GM19372 (cell line): ENCODE data around the gene MALAT1.

Experiments used
- ATAC-seq: cut with Tn5 transposase; IDR thresholded peaks from one replicate; pipeline ENCODE4 v1.9.1; 2021; ENCODE audit warnings: mild to moderate bottlenecking, low read depth, moderate library complexity; ENCODE audit not compliant: unreplicated experiment

MALAT1 gene

DNA sequence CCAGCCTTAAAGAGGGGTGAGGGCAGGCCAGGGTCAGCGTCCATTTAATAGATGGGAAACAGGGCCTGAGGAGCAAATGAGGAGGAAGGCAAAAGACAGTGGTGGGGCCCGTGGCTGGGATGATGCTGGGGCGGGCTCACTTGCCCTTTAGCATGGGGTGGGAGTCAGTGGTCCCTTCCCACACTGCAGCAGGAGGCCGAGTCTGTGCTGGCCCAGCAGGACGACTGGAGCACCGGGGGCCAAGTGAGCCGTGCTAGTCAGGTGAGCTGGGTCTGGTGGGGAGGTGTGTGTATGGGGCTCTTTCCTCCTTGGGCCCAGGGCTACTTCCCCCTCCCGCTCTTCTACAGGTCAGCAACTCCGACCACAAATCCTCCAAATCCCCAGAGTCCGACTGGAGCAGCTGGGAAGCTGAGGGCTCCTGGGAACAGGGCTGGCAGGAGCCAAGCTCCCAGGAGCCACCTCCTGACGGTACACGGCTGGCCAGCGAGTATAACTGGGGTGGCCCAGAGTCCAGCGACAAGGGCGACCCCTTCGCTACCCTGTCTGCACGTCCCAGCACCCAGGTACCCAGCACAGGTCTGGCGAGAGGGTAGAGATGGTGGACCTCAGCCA lies 38.9 kb downstream of the MALAT1 start:
- ATAC-seq: no peak

DNA sequence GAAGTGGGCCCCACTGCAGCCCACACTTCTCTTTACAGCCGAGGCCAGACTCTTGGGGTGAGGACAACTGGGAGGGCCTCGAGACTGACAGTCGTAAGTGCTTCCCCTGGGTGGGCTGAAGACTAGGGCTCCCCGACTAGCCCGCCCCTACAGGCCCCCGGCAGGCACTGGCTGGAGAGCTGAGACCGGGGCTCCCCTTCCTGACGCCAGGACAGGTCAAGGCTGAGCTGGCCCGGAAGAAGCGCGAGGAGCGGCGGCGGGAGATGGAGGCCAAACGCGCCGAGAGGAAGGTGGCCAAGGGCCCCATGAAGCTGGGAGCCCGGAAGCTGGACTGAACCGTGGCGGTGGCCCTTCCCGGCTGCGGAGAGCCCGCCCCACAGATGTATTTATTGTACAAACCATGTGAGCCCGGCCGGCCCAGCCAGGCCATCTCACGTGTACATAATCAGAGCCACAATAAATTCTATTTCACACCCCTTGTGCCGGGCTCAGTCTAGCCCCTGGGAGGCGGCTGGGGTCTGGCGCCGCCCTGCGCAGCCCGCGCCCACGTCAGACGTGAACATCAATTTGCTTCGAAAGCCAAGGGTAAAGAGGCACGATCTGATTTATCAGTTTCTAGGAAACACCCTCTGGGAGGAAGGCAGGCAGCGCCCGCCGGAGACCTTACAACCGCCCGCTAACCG lies 39.5 kb downstream of the MALAT1 start:
- no peak for ATAC-seq

DNA sequence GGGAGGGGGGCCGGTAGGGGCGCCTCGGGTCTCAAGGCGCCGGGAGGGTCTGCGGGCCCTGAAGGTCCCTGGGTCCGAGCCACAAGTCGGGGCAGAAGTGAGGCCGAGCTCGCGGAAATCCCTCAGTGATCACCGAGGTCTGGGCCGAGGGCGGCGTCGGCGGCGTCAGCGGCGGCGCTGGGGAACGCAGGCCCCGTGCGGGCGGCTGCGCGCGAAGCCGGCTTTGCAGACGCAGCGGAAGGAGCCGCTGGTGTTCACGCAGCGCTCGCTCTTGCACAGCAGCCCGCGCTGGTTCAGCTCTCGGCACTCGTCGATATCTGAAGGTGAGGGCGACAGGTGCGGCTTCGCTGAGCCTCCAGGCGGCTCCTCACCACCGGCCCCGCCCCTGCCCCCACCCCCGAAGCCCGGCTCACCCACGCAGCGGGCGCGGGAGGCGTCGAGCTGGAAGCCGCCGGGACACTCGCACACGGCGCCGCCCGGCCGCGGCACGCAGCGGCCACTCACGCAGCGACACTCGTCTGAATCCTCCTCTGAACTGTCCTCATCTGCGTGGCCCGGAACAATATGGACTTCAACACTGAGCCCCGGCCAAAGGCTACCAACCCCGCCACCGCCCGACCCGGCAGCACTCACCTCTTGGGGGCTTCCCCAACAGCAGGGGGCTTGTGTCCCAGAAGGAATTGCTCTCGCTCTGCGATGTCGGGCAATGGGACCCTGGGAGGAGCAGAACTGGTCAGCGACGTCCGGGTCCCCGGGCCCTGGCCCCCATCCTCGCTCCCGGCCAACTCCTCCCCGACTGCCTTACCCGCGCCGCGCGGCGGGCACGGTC lies 40.3 kb downstream of the MALAT1 start:
- no peak for ATAC-seq

DNA sequence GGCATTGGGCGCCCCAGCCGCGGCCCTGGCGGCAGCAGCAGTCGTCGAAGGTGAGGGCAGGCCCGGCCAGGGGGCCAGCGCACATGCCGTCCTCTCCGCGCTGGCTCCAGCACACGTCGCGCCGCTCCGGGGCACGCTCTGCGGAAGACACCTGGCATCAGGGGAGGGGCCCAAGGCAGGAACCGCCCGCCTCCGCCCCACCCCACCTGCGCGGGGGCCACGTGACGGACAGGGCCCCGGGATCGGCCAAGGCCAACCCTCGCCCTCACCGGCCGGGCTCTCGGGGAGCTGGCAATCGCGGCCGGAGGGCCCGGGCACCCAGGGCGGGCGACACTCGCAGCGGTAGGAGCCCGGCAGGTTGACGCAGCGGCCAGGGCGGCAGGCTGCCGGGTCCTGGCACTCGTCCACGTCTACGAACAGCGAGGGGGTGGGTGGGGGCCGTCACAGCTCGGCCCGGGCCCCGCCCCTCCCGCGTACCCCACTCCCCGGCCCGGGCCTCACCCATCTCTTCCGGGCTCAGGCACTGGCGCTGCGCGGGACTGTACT lies 41.0 kb downstream of the MALAT1 start:
- peak; percentile 53 for ATAC-seq

DNA sequence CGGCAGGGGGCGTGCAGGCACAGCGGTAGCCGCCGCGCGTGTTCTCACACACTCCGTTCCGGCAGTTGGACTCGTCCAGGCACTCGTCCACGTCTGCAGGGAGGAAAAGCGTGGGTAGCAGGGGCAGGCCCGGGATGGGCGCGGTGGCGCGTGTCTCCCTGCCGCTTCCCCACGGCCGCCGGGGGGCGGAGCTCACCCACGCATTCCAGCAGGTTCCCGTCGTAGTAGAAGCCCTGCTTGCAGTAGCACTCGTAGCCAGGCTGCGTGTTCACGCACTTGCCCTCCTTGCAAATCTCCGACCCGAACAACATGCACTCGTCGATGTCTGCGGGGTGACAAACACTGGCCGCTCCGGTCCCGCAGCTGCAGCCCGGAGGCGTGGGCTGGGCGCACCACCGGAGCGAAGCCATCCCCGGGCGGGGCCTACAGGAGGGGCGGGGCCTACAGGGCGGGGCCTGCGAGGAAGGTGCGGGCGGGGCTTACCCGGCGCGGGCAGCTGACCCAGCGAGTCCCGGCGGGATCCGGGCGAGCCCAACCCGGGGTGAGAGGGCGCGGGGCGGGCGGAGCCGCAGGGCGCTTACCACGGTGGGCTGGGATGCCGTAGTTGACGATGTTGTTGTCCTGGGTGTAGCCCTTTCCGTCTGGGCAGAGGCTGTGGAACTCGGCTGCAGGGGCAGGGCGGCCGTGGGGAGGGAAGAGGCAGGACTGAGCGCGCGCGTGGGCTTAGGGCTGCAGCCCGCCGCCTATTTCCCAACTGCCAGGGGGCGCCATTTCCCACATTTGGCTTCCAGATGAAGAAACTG lies 41.6 kb downstream of the MALAT1 start:
- ATAC-seq: peak; percentile 65

DNA sequence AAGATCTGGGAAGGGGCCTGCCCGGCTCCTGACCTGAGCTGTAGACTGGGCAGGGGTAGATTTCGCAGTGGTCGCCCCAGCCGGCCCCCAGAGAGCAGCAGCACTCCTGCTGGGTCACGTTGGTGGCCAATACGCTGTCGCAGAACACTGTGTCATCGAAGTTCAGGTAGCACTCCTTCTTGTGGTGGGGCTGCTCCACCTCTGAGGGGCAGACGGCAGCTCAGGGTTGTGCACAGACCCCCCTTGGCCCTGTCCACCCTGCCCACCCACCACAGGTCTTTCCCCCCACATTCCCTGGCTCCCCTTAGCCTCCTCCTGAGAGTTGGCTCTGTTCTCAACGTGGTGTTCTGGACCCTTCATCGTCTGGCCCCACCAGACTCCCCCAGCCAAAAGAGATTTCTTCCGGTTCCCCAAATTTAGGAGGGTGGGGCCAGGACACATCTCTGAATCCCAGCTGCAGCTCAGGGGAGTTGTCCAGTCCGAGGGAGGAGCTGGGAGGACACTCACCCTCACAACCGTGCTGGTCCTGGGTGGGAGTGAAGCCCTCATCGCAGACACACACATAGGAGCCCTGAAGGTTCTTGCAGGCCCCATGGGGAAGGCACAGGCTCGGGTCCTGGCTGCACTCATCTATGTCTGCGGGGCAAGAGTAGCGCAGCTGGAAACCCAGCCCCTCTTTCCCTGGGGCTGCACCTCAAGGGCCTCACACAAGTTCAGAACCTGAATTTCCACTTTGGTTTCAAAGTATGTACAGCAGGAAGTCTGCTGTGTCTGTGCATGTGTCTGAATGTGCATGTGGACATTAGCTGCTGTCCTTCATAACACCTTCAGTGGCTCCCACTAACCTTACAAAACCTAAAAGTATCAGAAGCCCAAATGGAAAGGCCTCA lies 42.5 kb downstream of the MALAT1 start:
- ATAC-seq: no peak

DNA sequence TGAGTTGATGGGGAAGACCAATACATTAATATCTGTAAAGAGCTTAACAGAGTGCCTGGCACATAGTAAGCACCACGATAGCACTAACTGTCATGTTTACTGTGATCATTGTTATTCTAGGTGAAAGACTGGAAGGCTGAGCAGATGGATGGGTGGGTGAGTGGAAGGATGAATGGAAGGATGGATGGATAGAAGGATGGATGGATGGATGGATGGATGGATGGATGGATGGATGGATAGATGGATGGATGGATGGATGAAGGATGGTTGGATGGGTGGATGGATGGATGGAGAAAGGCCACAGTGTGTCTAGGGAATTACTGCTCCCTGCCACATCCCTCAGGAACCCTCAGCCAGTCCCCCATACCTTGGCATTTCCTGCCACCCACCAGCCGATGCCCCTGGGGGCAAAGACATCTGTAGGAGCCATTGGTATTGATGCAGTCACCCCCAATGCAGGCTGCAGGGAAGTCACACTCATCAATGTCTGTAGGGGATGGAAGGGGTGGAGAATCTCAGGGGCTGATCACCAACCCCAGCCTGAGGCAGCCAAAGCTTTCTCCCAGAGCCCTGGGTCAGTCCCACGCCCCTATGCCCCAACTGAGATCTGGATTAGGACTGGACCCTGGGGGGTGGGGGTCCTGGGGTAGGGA lies 44.0 kb downstream of the MALAT1 start:
- no peak for ATAC-seq

- ATAC-seq: no peak
Observed at GRCh38 chr11:65545853-65546216, 47.0 kb downstream of the MALAT1 start.

DNA sequence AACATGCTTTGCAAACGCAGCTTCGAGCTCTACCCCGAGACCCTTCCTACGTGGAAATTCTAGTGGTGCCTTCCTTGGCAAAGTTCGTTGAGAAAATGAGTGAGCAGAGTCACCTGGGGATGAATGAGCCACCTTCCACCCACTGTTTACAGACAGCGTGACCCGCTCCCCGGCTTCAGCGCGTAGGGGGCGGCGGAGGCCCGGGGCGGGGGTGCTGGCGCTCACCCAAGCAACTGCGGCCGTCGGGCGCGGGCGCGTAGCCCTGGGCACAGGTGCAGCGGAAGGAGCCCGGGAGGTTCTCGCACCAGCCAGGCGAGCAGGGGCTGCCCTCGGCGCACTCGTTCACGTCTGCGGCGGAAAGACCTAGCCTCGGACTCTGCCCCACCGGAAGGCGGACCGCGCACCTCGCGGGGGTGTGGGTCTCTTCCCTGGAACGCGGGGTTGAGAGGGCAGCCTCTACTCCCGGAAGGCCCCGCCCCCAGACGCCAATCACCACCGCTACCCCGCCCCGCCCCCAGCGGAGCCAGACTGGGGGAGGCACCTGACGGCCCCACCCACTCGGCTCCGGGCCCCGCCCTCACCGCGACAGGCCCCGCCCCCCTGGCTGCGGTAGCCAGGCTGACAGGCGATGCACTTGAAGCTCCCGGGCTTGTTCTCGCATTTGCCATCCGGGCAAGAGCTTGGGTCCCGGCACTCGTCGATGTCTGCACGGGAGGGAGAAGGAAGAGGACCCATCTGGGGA lies 47.5 kb downstream of the MALAT1 start:
- peak; percentile 81 for ATAC-seq

DNA sequence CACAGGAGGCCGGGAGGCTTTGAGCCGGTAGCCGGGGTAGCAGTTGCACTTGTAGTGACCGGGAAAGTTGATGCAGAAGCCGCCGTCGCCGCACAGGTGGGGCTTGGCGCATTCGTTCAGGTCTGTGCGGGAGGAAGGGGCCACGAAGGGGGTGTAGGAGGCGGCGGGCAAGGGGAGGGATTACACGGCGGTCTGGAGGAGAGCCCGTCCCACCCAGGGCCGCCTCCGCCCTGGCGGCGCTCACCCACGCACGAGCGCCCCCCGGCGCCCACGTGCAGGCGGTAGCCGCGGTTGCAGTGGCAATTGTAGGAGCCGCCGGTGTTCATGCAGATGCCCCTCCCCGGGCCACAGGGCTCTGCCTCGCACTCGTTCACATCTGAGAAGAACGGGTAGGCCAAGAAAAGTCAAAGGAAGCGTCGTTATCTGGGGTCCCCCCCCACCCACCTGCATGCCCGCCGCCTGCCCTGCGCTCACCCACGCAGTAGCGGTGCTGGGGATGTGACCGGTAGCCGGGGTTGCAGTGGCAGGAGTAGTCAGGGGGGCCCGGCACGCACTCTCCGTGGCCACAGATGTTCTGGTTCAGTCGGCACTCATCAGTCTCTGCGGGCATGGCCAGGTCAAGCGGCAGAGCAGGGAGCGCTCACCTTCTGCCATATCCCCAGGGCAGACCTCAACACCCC lies 48.7 kb downstream of the MALAT1 start:
- ATAC-seq: no peak

GRCh38 chr11:65548395-65548794 lies 49.5 kb downstream of the MALAT1 start:
- ATAC-seq: no peak

GRCh38 chr11:65549096-65549495 lies 50.3 kb downstream of the MALAT1 start:
- no peak for ATAC-seq

DNA sequence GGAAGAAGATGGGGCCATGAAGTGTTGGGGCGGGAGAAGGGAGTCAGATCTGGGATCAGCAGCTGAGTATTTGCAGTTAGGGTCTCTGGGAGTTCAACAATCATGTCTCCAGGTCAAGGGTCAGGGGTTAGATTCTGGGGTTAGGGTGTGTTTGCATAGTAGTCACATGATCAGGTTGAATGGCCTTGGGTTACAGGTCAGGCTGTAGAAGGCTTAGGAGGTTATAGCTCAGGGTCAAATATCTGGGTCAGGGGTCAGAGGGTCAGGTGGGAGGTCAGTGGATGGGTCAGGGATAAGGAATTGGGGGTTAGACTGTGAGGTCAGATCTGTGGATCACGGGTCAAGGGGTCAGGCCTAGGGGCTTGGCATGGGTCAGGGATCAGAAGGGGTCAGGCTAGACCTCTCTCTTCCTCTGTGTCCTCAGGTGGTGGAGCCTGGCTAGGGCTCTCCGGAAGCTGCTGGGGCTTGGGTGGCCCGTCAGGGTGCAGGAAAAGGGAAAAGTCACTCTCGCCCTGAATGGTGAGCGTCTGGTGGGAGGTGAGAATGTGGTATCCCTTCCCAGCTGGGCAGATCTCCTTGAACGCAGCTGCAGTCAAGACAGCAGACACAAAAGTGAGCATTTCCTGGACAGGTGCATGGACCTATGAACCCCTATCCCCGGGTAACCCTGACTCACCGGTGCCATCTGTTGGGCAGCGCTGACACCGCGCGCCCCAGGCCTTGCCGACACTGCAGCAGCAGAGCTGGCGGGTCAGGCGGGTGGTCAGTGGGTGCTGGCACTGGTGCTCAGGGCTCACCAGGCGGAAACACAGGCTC lies 52.9 kb downstream of the MALAT1 start:
- ATAC-seq: peak; percentile 69

GRCh38 chr11:65552388-65552951 lies 53.6 kb downstream of the MALAT1 start:
- ATAC-seq: no peak

- no peak for ATAC-seq
Observed at GRCh38 chr11:65553301-65554001, 54.6 kb downstream of the MALAT1 start.
